Smooth muscle cell (in vitro differentiated cells): ENCODE data around the gene CST3. TPM values are rescaled to one million over a fixed set of nuclear protein-coding genes. Genes with fewer than 3 reads are reported as not detected.
A peak's percentile ranks its signal among the peaks of the same experiment; 100 is the strongest.

Source experiments
- DNase-seq: peaks from one replicate; lab custom pipeline; 2025; ENCODE audit not compliant: unreplicated experiment; lab: John Stamatoyannopoulos, UW
- H2AFZ ChIP-seq: fragments of 200-600 bp; sonication (generic); 2 replicates; pipeline ENCODE4 v1.6.0; 2016; ENCODE audit warnings: antibody characterized with exemption, low read depth, mild to moderate bottlenecking
- H3F3A ChIP-seq: fragments of 200-600 bp; sonication (generic); 2 replicates; pipeline ENCODE4 v1.6.0; 2017; ENCODE audit warnings: antibody characterized with exemption, low read depth
- H3K27ac ChIP-seq: fragments of 200-600 bp; sonication (generic); 2 replicates; pipeline ENCODE4 v1.5.1; 2016; ENCODE audit warnings: low read depth, mild to moderate bottlenecking
- H3K27me3 ChIP-seq: fragments of 200-600 bp; sonication (generic); 2 replicates; pipeline ENCODE4 v1.6.1; 2016; ENCODE audit warnings: low read depth, mild to moderate bottlenecking
- H3K36me3 ChIP-seq: fragments of 200-600 bp; sonication (generic); 2 replicates; pipeline ENCODE4 v1.5.1; 2016; ENCODE audit warnings: low read depth
- H3K4me1 ChIP-seq: fragments of 200-600 bp; sonication (generic); 2 replicates; pipeline ENCODE4 v1.5.1; 2016; ENCODE audit warnings: low read depth
- H3K4me2 ChIP-seq: fragments of 200-600 bp; sonication (generic); 2 replicates; pipeline ENCODE4 v1.6.0; 2016; ENCODE audit warnings: mild to moderate bottlenecking
- H3K4me3 ChIP-seq: fragments of 200-600 bp; sonication (generic); 2 replicates; pipeline ENCODE4 v1.5.1; 2016; ENCODE audit warnings: mild to moderate bottlenecking
- H3K79me2 ChIP-seq: fragments of 200-600 bp; sonication (generic); 2 replicates; pipeline ENCODE4 v1.6.0; 2016; ENCODE audit warnings: low read depth, mild to moderate bottlenecking
- H3K9ac ChIP-seq: fragments of 200-600 bp; sonication (generic); 2 replicates; pipeline ENCODE4 v1.6.0; 2016; ENCODE audit warnings: low read depth
- H3K9me3 ChIP-seq: fragments of 200-600 bp; sonication (generic); replicated peaks from 2 replicates; pipeline ENCODE4 v1.5.1; 2016; ENCODE audit warnings: low read depth
- H4K20me1 ChIP-seq: fragments of 200-600 bp; sonication (generic); 2 replicates; pipeline ENCODE4 v1.6.0; 2016; ENCODE audit warnings: low read depth
- CTCF ChIP-seq: fragments of 200-600 bp; sonication (generic); IDR thresholded peaks from 2 replicates; pipeline ENCODE4 v1.5.1; 2017; ENCODE audit warnings: borderline replicate concordance, mild to moderate bottlenecking, antibody characterized with exemption; ENCODE audit not compliant: insufficient read depth, poor library complexity, severe bottlenecking
- WGBS: methylation state at CpG from one replicate; pipeline ENCODE4 v1.1.7; 2016; ENCODE audit warnings: low lambda C conversion rate; 5-methylcytosine and 5-hydroxymethylcytosine counted together
- polyA plus RNA-seq: library from polyadenylated mRNA; unstranded; fragments of >200 nt; fragmentation: Nextera tagmentation; extraction: Ambion mirVana; gene quantifications from 2 replicates; pipeline ENCODE4 v1.2.1, GENCODE V29; 2016
- total RNA-seq: library from RNA; depleted of rRNA; stranded (reverse); fragments of >200 nt; gene quantifications from 2 replicates; pipeline ENCODE4 v1.2.3, GENCODE V29; 2014

Gene CST3
- total and polyA plus RNA-seq, 2 experiments from 2014 or later = 170 to 338 TPM

DNA sequence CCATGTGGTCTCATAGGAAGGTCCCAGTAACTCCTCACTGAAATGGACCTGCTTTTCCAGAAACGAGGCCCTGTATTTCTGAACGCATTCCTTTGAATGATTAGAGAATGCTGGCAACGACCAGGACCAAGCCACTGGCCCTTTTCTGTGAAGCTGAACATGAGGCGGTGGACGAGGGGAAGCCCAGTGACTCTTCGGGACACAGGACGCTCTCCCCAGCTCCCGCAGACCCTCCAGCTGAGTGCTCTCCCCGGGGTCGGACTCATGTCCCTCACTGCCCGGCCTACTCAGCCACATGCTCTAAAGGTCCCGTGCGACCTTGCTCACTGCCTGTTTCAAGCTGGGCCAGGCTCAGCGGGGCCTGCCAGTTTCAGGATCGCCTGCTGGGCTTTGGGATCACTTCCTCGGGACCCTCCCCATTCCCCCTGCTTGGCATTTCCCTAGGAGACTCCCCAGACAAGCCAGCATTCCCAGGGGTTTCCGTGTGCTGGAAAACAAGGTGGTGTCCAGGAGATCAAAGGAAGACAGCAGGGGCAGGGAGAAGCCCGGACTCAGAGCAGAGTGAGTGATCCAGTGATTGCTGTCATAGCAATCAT, 29.4 kb downstream of the CST3 start:
- H3K9ac ChIP-seq = no peak overlapping the region
- WGBS = 83% methylated on average over 18 of the region's 18 CpGs
- no peak for DNase-seq
- no peaks in the 10 kb centered on the region for H3K79me2 ChIP-seq
- H4K20me1 ChIP-seq = no peaks in the 10 kb centered on the region
- H3K9me3 ChIP-seq = no peaks in the 10 kb centered on the region
- H3K36me3 ChIP-seq = no peaks in the 10 kb centered on the region
- no peak for TF ChIP-seq CTCF
- no peaks in the 10 kb centered on the region for H3F3A ChIP-seq
- H2AFZ ChIP-seq = no peak overlapping the region
- H3K4me3 ChIP-seq = no peak overlapping the region
- peaks cover 7% of the 10 kb centered on the region for H3K4me1 ChIP-seq
- no peaks in the 10 kb centered on the region for H3K27me3 ChIP-seq
- H3K4me2 ChIP-seq = no peak overlapping the region
- H3K27ac ChIP-seq = no peak overlapping the region

DNA sequence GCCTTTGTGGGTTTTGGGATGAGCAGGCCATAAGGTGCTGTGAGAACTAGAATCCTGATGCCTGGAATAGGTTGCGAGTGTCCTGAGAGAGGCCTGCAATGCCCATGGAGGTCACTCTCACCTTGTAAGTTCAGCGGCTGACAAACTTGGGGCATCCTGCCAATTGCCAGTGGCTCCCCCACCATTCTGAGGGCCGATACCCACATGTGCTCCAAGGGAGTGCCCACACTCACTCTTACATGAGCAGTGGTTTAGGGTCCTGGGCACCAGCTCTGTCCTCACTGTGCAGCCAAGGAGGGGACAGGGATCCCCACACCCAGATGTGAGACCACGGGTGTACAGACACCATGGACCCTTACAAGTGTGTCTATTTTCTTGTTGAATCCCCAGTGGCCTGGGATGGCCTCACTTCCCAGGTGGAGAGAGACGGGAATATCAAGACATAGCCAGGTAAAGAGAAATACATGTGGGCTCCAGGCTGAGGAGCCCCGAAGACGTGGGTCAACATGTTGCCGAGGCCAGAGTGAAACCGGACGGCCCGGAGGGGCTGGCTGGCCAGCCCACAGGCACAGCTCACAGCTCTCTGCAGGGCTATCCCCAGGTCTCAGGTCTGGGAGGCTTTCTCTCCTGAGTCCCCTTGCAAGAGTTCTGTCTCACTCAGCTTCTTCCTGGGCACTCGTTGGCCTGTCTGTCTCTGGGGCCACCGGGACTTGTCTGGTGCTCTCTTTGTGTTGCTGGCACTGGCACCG, 30.1 kb downstream of the CST3 start:
- H3K4me1 ChIP-seq = peaks cover 7% of the 10 kb centered on the region
- WGBS = 92% methylated on average over 14 of the region's 14 CpGs
- no peak overlapping the region for H2AFZ ChIP-seq
- H3K36me3 ChIP-seq = no peaks in the 10 kb centered on the region
- DNase-seq = no peak
- no peaks in the 10 kb centered on the region for H3K79me2 ChIP-seq
- H3K27ac ChIP-seq = no peak overlapping the region
- no peaks in the 10 kb centered on the region for H4K20me1 ChIP-seq
- no peaks in the 10 kb centered on the region for H3K27me3 ChIP-seq
- no peaks in the 10 kb centered on the region for H3K9me3 ChIP-seq
- no peak overlapping the region for H3K4me3 ChIP-seq
- no peak overlapping the region for H3K4me2 ChIP-seq
- no peaks in the 10 kb centered on the region for H3F3A ChIP-seq
- H3K9ac ChIP-seq = no peak overlapping the region
- no peak for TF ChIP-seq CTCF

DNA sequence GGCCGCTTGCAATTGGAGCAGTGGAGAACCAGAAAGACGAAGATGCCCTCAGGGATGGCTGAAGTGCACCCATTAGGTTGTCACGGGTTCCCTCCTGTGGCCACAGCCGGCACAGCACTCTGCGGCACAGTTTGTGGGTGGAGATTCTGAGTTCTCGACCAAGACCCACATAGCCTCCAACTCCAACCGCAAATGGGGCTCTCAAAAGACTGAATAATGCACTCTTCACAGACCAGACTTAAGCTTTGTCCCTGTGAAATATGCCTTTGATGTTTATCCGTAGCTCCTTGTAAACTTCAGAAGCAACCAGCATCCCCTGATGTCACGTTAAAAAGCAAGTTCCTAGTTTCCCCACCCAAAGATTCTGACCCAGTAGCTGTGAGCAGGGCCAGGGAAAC, 31.1 kb downstream of the CST3 start:
- H3K4me1 ChIP-seq = peaks cover 7% of the 10 kb centered on the region
- H3K9me3 ChIP-seq = no peaks in the 10 kb centered on the region
- H3K36me3 ChIP-seq = no peaks in the 10 kb centered on the region
- H3K4me2 ChIP-seq = no peak overlapping the region
- no peaks in the 10 kb centered on the region for H4K20me1 ChIP-seq
- H3K79me2 ChIP-seq = no peaks in the 10 kb centered on the region
- peak; percentile 33 for DNase-seq
- no peak overlapping the region for H3K9ac ChIP-seq
- H2AFZ ChIP-seq = no peak overlapping the region
- H3K27me3 ChIP-seq = no peaks in the 10 kb centered on the region
- H3K27ac ChIP-seq = no peak overlapping the region
- peak; percentile 88 for TF ChIP-seq CTCF
- WGBS = 8% methylated on average over 9 of the region's 9 CpGs
- H3F3A ChIP-seq = no peaks in the 10 kb centered on the region
- no peak overlapping the region for H3K4me3 ChIP-seq
